WERI-Rb-1 (cell line): ENCODE results near the gene ITGB4.
A peak's percentile ranks its signal among the peaks of the same experiment; 100 is the strongest.

Source experiments
- DNase-seq: peaks from one replicate; pipeline ENCODE4 v3.0.0-alpha.2; 2020
- H3K27ac ChIP-seq: fragments of 250-450 bp; sonication (Bioruptor Pico); 2 replicates; pipeline ENCODE4 v1.5.1; 2020; ENCODE audit warnings: mild to moderate bottlenecking, moderate library complexity
- H3K27me3 ChIP-seq: fragments of 250-450 bp; sonication (Bioruptor Pico); 2 replicates; pipeline ENCODE4 v1.5.1; 2021; ENCODE audit warnings: mild to moderate bottlenecking, low read depth, moderate library complexity; ENCODE audit not compliant: insufficient read depth, severe bottlenecking
- H3K36me3 ChIP-seq: fragments of 250-450 bp; sonication (Bioruptor Pico); 2 replicates; pipeline ENCODE4 v1.5.1; 2020; ENCODE audit warnings: mild to moderate bottlenecking, moderate library complexity
- H3K4me3 ChIP-seq: 2 replicates; pipeline ENCODE4 v1.5.1; 2011; ENCODE audit warnings: low read depth, mild to moderate bottlenecking, control low read depth, low read length
- H3K9me3 ChIP-seq: fragments of 250-450 bp; sonication (Bioruptor Pico); 2 replicates; pipeline ENCODE4 v1.5.1; 2021; ENCODE audit warnings: mild to moderate bottlenecking, moderate library complexity; ENCODE audit not compliant: severe bottlenecking
- TF ChIP-seq, protein P1 (sequence below): IDR thresholded peaks from 2 replicates; pipeline ENCODE4 v1.5.1; 2011; ENCODE audit warnings: low read depth, mild to moderate bottlenecking, control low read depth, inconsistent platforms, low read length

Gene ITGB4

DNA sequence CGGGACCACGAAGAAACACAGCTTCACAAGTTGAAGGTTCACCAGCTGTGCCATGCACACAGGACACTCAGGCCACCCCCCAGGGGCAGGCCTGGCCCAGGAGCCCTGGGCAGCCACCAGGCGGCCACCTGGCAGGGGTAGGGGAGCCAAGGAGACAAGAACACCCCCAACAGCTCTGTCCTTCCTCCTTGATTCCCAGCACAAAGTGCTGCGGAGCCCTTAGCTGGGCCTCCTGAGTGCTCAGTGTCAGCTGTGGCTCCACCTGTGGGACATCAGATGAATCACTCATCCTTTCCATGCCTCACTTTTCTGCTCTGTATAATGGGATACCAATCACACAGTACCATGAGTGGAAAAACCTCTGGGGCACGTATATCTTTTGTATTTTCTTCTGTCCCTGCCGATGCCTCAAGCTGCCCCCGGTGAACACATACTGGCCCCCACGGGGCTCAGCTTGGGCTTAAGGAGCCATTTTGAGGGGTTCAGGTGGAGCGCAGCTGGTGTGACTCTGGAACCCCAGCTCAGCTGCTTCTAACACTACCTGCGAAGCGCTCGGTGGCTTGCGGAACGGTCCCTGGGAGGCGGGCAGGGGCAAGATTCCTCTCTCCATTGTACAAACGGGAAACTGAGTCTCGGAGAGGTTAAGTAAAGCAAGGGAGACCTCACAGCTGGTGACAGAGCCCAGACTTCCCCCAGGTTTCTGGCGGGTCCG lies 31.7 kb downstream of the ITGB4 start:
- peak overlapping the region; percentile 86 for H3K27ac ChIP-seq
- H3K36me3 ChIP-seq = peaks cover 4% of the 10 kb centered on the region; the same call in 1 of the 2 replicates
- no peaks in the 10 kb centered on the region for H3K9me3 ChIP-seq
- DNase-seq = no peak
- TF ChIP-seq, protein P1, sequence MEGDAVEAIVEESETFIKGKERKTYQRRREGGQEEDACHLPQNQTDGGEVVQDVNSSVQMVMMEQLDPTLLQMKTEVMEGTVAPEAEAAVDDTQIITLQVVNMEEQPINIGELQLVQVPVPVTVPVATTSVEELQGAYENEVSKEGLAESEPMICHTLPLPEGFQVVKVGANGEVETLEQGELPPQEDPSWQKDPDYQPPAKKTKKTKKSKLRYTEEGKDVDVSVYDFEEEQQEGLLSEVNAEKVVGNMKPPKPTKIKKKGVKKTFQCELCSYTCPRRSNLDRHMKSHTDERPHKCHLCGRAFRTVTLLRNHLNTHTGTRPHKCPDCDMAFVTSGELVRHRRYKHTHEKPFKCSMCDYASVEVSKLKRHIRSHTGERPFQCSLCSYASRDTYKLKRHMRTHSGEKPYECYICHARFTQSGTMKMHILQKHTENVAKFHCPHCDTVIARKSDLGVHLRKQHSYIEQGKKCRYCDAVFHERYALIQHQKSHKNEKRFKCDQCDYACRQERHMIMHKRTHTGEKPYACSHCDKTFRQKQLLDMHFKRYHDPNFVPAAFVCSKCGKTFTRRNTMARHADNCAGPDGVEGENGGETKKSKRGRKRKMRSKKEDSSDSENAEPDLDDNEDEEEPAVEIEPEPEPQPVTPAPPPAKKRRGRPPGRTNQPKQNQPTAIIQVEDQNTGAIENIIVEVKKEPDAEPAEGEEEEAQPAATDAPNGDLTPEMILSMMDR = peak; percentile 20; the same call in 1 of the 2 replicates
- H3K4me3 ChIP-seq = peak overlapping the region; percentile 52
- no peaks in the 10 kb centered on the region for H3K27me3 ChIP-seq

GRCh38 chr17:75753514-75754377 lies 32.5 kb downstream of the ITGB4 start:
- Histone ChIP-seq H3K4me3 (peak overlapping the region; percentile 52), H3K27ac (peak overlapping the region; percentile 86), H3K9me3 (no peaks in the 10 kb centered on the region), H3K36me3 (peaks cover 6% of the 10 kb centered on the region; the same call in 1 of the 2 replicates), H3K27me3 (no peaks in the 10 kb centered on the region)
- TF ChIP-seq, protein P1 = peak; percentile 88
- DNase-seq = peak; percentile 92

- peak overlapping the region; percentile 86 for H3K27ac ChIP-seq
- H3K4me3 ChIP-seq = no peak overlapping the region
- peak; percentile 54 for DNase-seq
- no peaks in the 10 kb centered on the region for H3K9me3 ChIP-seq
- peaks cover 6% of the 10 kb centered on the region; the same call in 1 of the 2 replicates for H3K36me3 ChIP-seq
- no peaks in the 10 kb centered on the region for H3K27me3 ChIP-seq
- TF ChIP-seq, protein P1 = no peak
These were observed 33.3 kb downstream of the ITGB4 start for GRCh38 chr17:75754378-75755204.

- Histone ChIP-seq H3K36me3 (peaks cover 6% of the 10 kb centered on the region; the same call in 1 of the 2 replicates), H3K27ac (peak overlapping the region; percentile 86), H3K27me3 (no peaks in the 10 kb centered on the region), H3K9me3 (no peaks in the 10 kb centered on the region), H3K4me3 (no peak overlapping the region)
- TF ChIP-seq, protein P1 = 0 out of 2 replicates have a peak, but pooled peaks have one; percentile 24
- DNase-seq = no peak
These were observed 34.1 kb downstream of the ITGB4 start for GRCh38 chr17:75755205-75755901.

GRCh38 chr17:75755990-75756389 lies 34.7 kb downstream of the ITGB4 start:
- Histone ChIP-seq H3K4me3 (no peak overlapping the region), H3K36me3 (peaks cover 6% of the 10 kb centered on the region; the same call in 1 of the 2 replicates)

More at GRCh38 chr17:75755990-75756389, 34.7 kb downstream of the ITGB4 start:
- TF ChIP-seq, protein P1 = no peak
- H3K27ac ChIP-seq = no peak overlapping the region
- DNase-seq = no peak
- no peaks in the 10 kb centered on the region for H3K27me3 ChIP-seq
- no peaks in the 10 kb centered on the region for H3K9me3 ChIP-seq
